Ramos (cell line): ENCODE data around the gene RPL27A.

Source experiments
- in situ Hi-C: fragments of 300-500 bp; cut with MboI; formaldehyde crosslinking; loops from one replicate; pipeline ENCODE4 v1.14.3; 2022; ENCODE audit warnings: low sequenced_read_pairs; ENCODE audit not compliant: unreplicated experiment

RPL27A gene

DNA sequence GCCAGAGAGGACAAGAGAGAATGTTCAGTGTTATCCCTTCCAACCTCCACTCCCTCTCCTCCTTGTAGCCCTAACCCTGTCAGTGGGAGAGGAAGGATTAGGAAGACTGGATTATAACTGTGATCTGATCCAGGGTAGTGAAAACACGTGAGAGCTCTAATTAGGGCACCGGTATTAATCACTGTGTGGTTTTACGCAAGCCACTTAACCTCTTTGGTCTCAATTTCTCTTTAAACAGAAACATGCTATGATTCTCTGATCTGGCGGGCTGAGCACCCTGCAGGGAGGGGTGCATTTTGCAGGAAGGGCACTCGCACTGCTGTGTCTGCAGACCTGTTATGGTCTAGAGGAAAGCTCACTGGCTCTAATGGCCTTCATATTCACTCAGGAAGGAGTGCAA is 11.5 kb downstream of the RPL27A start:
- in situ Hi-C loops, result loop anchor here (25.0 kb wide), 1 partner anchor 1768 kb away; the partner anchor contains the start of gene AMPD3

DNA sequence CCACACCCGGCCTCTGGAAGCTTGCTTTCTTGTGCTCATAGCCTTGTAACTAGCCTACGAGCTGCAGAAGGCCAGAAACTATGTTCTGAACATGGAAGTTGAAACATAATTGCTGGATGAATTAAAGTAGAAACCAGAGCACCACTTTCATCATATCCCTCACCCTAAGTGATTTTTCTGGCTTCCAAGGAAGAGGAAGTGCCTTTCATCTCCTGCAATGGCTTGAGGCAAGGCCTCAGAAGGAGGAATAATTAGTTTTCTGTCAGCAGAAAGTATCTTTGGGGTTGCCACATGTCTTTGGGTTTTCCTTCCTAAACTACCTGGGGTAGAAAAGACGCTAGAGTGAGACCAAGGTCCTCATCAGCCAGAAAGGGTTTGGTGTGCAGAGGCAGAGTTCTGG is 14.5 kb downstream of the RPL27A start:
- in situ Hi-C loops, result loop anchor here (25.0 kb wide), 1 partner anchor 1765 kb away; the partner anchor contains the start of gene AMPD3

DNA sequence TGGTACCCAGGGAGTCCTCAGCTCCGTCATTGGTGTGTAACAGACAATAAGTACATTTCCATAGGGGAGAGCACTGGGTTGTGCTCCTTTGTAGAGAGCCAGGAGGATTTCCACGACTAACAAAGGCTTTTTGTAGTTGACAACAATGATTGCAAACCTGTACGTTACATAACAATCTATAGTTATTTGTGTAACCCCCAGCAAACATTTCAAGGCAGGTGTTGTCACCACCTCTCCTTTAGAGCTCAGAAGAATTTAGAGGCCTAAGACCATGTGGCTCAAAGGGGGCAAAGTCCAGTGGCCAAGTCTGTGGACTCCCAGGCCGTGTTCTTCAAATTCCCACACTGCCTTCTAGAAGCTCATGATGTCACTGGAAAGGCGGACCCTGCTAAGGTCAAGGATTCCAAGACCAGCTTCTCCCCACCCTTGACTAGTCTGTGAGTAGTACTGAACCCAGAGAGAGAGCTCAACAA is 15.8 kb downstream of the RPL27A start:
- in situ Hi-C loops, result loop anchor here (25.0 kb wide), 1 partner anchor 1764 kb away; the partner anchor contains the start of gene AMPD3

DNA sequence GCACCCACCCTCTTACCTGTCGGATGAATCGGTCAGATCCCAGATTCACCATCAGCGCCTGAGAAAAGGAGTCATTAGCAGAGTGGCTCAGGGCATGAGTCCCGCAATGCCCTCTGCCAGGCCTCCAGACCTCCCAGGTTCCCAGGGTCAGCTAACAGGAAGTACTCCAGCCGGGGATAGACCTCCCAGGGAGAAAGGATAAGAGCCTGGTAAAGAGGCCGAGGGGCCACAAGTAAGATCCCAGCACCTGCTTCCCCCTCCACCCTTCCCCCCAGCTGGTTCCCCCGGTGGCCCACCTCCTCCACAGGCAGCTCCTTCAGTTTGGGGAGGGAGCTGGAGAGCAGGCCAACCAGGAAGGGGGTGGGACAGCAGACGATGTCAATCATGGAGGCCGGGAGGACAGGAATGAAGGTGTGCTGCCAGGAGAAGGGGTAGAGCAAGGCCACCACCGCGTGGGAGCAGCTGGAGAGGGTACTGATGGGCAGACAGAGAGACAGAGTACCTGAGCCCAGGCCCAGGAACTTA is 16.4 kb downstream of the RPL27A start:
- in situ Hi-C loops, result loop anchor here (25.0 kb wide), 1 partner anchor 1763 kb away; the partner anchor contains the start of gene AMPD3

DNA sequence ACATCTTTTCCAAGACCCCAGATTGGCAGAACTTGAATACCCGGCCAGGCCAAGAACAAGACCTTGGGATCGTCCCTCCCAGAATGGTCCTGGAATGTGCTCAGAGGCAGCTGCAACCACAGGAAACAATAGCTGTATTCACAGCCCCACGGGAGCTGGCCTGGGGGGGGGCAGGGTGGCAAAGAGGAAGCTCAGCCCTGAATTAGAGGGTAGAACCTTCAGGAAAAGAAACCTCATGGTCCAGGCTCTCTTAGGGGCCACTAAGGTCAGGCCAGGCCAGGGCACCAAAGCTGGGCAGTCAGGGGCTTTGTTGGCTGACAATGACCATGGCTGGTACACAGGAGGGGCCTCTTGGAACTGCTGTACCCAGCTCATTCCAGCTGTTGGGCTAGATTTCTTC is 17.3 kb downstream of the RPL27A start:
- in situ Hi-C loops, result loop anchor here (25.0 kb wide), 1 partner anchor 1762 kb away; the partner anchor contains the start of gene AMPD3

DNA sequence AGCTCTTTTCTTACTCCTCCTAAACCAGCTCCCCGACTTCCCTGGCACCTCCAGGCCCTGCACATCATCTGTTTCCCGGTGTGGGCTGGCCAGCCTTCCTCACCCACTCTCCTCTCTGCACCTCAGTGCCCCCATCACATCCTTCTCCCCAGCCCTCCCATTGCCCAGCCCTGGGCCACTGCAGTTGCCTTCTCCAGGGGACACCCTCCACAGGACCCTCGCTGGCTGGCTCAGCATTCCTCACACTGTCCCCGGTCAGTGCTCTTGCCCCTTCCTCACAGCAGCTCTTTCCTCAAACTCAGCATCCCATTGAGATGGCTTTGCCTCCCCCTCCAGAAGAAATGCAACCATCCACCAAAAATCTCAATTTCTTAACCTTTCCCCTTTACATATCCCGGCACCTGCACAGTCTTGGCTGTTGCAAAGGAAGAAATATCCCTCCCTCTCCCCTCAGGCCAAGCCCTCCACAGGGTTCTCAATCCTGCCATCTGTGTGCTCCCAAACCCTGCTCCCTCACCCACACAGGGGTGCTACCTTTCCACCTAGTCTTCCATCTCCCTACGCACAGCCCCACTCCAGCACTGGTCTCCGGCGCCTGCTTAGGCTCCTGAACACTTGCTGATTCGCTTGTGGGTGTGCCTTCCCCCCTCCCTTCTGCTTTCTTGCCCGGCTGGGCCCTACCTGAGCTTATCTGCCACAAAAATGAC is 19.5 kb downstream of the RPL27A start:
- in situ Hi-C loops, result no loop called here

DNA sequence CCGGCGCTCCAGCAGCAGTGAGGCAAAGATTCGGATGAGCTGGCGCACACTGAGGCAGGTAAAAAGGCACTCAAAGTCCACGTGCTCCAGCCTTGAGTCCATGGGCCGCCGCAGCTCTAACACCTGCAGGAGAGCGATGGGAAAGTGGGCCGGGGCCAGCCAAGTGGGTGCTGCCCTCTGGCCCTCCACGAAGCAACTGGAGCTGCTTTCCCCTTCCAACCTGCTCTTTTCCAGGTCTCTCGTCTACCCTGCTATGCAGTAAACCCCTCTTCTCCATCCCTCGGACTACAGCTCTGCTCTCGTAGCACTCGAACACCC is 20.0 kb downstream of the RPL27A start:
- in situ Hi-C loops, result no loop called here

DNA sequence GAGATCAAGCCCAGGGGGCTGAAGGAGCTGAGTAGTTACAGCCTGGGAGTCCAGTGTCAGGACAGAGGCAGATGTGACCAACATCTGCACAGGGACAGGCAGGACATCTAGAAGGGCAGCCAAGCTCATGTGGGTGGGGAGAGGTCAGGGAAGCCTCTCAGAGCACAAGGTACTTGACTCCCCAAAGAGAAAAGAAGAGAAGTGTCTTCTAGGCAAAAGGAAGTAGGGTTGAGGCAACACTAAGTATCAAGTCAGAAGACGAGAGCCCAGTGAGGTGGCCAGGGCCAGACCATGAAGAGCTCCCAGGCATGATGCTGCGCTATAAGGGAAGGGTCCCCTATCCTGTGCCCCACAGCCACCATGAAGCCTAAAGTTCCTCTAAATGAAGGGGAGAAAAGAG is 21.5 kb downstream of the RPL27A start:
- in situ Hi-C loops, result no loop called here

DNA sequence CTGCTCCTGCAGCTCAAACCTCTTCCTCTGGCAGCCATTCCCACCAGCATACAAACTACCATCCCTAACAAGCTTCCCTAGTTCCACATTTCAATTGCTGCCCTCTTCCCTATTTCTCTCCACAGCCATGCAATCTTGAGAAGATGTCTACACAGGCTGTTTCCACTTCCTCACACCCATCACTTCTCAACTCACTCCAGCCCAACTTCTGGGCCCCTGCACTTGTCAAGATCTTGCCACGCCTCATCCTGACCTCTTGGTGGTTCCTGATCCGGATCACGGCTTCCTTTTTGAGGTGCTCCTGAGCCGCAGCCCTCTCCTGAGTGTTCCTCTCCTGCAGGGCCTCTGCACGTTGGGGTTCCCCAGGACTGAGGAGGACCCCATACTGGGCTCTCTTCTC is 22.6 kb downstream of the RPL27A start:
- in situ Hi-C loops, result no loop called here

DNA sequence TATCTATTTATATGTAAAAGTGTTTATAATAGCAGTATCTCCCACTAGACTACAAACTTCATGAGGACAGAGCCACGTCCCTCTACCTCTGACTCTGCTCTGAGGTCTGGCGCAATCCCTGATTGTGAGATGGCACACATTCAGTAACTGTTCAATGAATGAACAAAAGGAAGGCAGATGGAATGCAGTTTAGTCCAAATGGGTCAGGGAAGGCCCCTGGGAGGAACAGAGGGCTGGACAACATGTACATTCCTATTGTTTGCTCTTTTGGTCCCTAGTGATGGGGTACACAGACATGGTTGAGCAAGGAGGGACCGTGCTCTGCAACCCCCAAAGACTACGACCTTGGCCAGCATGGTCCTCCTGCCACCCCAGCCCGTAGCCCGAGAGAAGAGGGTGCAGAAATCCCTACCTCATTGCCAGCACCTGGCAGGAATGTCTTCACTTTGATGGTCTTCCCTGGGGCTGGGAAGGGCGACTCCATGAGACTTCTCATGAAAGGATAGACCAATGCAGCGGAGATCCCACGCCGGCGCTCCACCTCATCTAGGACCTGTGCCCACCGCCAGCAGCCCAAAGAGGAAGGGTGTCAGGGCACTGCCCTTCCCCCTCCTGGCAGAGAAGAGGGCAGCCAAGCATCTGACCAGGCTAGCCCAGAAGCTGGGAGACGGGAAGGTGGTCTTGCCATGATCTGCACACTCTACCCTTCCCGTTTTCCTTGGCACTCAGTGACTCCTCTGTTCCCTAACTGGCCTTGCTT is 24.3 kb downstream of the RPL27A start:
- in situ Hi-C loops, result no loop called here

DNA sequence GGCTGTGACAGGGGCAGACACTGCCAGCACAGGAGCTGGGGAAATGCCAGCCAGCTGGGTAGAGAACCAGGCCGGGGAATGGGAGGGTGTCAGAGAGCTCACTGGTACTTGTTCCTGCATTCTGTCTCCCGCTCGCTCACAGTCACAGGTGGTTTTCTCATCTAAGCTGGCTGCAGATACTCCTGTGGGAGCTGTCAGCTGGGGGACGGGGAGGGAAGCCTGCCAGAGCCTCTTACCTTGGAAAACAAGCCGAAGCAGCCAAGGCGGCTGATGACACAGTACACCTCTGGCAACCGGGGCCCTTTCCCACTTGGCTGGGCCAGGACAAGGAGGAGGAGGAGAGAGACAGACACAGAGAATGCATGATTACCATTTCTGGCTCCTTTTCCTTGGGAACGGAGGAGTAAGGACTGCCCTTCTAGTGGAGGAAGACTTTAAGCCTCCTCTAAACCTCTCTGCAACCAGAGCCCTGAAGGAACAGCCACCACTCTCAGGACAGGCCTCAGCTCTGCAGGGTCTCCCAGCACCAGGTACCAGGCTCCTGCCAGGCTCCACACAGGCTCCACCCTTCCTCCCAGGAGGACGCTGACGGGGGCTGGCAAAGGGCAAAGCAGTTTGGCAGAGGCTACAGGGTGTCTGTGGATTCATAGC is 25.1 kb downstream of the RPL27A start:
- in situ Hi-C loops, result no loop called here

DNA sequence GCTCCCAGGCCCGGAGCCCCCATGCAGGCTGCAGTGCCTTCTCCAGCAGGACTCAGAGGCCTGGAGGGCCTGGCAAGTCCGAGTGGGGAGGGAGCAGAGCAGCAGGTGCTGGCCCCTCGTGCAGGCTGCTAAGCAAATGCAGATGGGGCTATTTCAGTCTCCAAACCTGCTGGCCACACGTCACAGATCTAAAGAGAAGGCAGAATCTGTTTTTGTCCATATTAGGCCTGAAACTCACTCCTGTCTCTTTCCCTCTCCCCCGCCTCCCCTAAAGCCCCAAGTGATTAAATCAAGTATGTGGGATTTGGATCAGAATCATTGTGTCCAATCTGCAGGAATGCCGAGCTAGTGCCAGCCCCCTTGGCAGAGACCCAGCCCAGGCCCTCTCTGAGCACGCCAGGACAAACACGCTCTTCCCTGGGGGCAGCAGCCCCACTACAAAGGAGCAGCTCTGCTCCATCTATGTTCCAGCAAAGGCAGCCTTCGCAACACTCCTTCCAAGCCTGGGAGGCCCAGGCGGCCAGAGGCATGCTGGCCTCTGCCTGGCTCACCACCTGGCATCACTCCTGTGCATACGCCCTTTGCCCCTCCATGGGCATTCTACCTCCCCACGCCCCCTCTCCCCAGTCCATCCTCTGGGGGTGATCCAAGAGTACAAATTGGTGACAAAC is 26.5 kb downstream of the RPL27A start:
- in situ Hi-C loops, result no loop called here

DNA sequence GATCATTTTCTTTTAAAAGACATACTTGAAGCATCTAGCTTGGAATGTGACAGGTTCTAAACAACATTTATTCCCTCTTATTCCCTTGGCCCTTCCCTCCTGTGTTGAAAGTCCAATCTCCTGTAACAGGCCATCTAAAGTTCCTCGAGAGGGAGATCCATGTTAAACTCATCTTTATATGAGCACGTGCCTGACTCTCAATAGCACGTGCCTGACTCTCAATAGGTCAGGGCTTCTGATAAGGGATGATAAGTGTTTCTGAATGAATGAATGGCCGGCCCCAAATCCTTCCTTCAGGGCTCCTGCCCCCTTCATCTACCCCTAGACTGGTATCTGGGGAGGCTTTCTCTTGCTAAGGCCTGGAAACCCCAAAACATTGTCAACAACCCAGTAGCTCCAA is 27.2 kb downstream of the RPL27A start:
- in situ Hi-C loops, result no loop called here

DNA sequence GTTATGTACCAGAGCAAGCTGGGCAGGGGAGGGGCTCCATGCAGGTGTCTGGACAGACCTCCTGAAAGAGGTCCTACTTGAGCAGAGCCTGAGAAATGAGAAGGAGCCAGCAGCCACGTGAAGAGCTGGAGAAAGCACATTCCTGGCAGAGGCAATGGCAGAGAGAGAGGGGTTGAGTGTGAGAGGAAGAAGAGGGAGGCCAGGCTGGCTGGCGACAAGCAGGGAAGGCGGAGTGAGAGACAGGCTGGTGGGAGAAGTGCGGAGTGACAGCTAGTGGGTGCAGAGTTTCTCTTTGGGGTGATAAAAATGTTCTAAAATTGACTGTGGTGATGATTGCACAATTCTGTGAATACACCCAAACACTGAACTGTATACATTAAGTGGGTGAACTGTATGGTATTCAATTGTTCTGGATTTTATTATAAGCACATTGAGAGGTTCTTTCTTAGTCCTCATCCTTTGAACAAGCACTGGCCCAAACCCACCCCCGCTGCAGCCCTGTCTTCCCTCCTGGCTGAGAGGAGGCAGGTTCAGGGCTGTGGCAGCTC is 29.4 kb downstream of the RPL27A start:
- in situ Hi-C loops, result no loop called here

DNA sequence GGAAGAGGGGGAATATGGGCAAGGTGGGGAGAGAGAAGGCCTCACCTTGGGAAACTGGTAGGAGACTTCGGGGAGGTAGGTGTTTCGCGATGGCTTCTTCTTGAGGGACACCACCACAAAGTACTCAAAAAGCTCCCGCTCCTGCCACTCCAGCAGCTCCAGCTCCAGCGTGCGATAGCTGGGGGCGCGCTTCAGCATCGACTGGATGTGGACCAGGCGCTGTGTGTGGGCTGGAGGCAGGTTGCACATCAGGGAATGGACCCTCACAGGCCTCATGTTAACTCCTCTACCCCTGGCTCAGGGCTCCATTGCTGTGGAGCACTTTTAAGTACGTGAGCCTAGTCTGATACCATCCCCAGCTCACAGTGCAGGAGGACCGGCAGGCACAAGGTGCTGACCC is 29.9 kb downstream of the RPL27A start:
- in situ Hi-C loops, result no loop called here

DNA sequence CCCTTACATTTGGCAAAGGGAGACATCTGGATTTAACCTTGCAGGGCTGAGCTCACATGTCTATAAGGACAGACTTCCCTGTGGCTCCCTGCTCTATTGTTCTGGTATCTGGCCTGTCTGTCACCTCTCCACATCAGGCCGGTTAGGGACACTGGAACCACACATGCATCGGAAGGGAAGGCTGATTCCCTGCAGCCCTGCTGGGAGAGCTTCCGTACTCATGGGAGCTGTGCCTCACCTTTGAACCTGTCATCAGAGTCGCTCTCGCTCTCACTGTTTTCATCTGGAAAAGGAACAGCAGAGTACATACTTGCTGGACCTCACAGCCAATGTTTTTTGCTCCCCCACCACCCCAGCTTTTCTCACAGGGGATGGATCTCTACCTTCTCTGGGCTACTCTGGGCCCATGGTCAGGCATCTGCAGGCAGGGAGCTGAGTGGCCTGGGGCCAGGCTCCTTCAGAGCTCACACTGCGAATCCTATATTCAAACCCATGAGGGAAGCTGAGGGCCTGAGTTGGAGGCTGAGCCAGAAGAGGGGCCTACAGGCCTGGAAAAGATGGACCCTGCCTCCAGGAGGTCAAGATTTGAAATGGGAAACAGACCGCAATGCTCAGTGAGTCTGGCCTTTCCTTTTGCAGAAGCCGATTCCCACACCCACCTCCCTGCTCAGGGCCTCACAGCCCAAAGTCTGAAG is 31.3 kb downstream of the RPL27A start:
- in situ Hi-C loops, result no loop called here

DNA sequence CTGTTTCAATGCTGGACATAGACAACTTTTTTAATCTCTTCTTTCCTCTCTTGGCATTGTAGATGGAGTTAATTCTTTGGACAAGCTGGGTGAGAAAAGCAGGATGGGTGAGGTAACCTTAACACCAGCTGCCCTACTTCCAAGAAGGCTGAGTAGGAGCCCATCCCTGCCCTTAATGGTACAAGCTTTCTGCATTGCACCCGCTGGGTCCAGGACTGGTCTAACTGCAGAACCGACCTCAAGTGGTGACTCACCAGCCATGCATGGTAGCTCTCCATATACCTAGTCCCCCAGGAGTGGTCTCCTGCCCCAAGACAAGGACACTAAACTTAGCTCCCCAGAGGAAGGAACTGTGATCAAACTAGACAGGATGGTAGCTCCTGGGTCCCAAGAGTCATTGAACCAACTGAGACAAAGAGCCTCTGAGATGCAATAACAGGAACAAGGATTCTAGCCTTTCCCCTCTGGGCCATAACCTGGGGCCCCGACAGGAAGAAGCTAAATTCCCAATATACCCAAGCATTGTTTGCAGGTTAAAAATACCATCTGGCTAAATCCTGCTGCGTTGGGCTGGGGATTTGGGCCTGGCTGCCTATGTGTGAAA is 32.1 kb downstream of the RPL27A start:
- in situ Hi-C loops, result no loop called here

DNA sequence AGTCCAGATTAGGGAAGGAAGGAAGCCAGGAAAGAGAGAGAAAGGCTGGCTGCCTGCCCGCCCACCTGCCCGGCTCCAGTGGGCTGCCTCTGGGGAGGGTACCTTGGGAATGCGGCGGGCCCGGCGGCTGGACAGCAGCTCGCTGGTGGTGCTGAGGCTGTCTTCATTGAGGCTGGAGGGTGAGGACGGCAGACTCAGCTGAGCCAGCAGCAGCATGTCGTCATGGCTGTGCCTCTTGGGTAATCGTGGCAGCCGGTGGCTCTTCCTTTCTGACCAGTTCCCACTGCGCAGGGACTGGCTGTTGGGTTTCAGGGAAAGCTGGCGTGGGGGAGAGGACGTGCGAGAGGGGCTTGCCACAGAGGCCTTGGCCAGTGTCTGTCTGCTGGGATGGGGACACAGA is 32.9 kb downstream of the RPL27A start:
- in situ Hi-C loops, result no loop called here

DNA sequence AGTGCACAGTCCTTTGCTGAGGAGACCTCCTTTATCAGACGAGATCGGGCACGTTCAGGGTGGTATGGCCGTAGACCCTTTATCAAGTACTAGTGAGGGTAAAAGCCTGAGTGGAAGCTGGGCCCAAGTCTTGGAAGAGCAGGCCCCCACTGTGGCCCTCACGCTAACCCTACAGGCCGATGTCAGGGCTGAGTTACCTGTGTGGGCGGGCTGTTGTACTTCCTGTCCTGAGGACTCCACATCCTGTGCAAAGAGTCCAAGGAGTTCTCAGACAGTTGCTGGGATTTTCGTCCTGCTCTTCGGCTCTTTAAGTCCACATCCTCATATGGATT is 34.9 kb downstream of the RPL27A start:
- in situ Hi-C loops, result no loop called here
